G401.6 (cell line): Measurements from ENCODE around the gene RAB3GAP1.

Source experiments
- FAIRE-seq: peaks from 2 replicates; lab custom pipeline; 2012; peaks lifted over from hg19 to GRCh38; lab: Jason Lieb, UNC

The RAB3GAP1 gene

GRCh38 chr2:135164431-135164830, 112.3 kb downstream of the RAB3GAP1 start:
- no peak for FAIRE-seq

- no peak for FAIRE-seq
Observed at GRCh38 chr2:135167273-135167672, 115.2 kb downstream of the RAB3GAP1 start.

- no peak for FAIRE-seq
Observed at GRCh38 chr2:135168204-135168856, 116.2 kb downstream of the RAB3GAP1 start.

GRCh38 chr2:135169900-135170753, 118.0 kb downstream of the RAB3GAP1 start:
- FAIRE-seq: no peak

GRCh38 chr2:135174049-135174809, 122.1 kb downstream of the RAB3GAP1 start:
- no peak for FAIRE-seq

GRCh38 chr2:135174810-135175093, 122.7 kb downstream of the RAB3GAP1 start:
- no peak for FAIRE-seq

GRCh38 chr2:135175177-135175576, 123.1 kb downstream of the RAB3GAP1 start:
- no peak for FAIRE-seq

GRCh38 chr2:135179689-135180088, 127.6 kb downstream of the RAB3GAP1 start:
- FAIRE-seq: no peak

GRCh38 chr2:135182190-135182589, 130.1 kb downstream of the RAB3GAP1 start:
- FAIRE-seq: no peak

- no peak for FAIRE-seq
Observed at GRCh38 chr2:135182601-135183000, 130.5 kb downstream of the RAB3GAP1 start.

GRCh38 chr2:135183822-135184221, 131.7 kb downstream of the RAB3GAP1 start:
- FAIRE-seq: no peak

GRCh38 chr2:135186054-135186453, 134.0 kb downstream of the RAB3GAP1 start:
- FAIRE-seq: no peak

GRCh38 chr2:135187270-135187669, 135.2 kb downstream of the RAB3GAP1 start:
- no peak for FAIRE-seq

- no peak for FAIRE-seq
Observed at GRCh38 chr2:135189148-135189547, 137.1 kb downstream of the RAB3GAP1 start.

GRCh38 chr2:135190799-135191198, 138.7 kb downstream of the RAB3GAP1 start:
- no peak for FAIRE-seq

- no peak for FAIRE-seq
Observed at GRCh38 chr2:135198481-135198880, 146.4 kb downstream of the RAB3GAP1 start.

- FAIRE-seq: no peak
Observed at GRCh38 chr2:135202751-135203150, 150.7 kb downstream of the RAB3GAP1 start.

GRCh38 chr2:135203944-135204343, 151.9 kb downstream of the RAB3GAP1 start:
- no peak for FAIRE-seq

GRCh38 chr2:135208016-135208415, 155.9 kb downstream of the RAB3GAP1 start:
- no peak for FAIRE-seq

GRCh38 chr2:135212757-135213156, 160.7 kb downstream of the RAB3GAP1 start:
- FAIRE-seq: no peak

GRCh38 chr2:135218426-135218825, 166.3 kb downstream of the RAB3GAP1 start:
- no peak for FAIRE-seq

- FAIRE-seq: no peak
Observed at GRCh38 chr2:135219226-135219625, 167.1 kb downstream of the RAB3GAP1 start.
